HG03521 (cell line): ENCODE measurements around the gene OR2AE1.

ENCODE experiments used
- ATAC-seq: cut with Tn5 transposase; IDR thresholded peaks from one replicate; pipeline ENCODE4 v1.9.1; 2021; ENCODE audit warnings: mild to moderate bottlenecking, moderate library complexity; ENCODE audit not compliant: unreplicated experiment

The OR2AE1 gene

DNA sequence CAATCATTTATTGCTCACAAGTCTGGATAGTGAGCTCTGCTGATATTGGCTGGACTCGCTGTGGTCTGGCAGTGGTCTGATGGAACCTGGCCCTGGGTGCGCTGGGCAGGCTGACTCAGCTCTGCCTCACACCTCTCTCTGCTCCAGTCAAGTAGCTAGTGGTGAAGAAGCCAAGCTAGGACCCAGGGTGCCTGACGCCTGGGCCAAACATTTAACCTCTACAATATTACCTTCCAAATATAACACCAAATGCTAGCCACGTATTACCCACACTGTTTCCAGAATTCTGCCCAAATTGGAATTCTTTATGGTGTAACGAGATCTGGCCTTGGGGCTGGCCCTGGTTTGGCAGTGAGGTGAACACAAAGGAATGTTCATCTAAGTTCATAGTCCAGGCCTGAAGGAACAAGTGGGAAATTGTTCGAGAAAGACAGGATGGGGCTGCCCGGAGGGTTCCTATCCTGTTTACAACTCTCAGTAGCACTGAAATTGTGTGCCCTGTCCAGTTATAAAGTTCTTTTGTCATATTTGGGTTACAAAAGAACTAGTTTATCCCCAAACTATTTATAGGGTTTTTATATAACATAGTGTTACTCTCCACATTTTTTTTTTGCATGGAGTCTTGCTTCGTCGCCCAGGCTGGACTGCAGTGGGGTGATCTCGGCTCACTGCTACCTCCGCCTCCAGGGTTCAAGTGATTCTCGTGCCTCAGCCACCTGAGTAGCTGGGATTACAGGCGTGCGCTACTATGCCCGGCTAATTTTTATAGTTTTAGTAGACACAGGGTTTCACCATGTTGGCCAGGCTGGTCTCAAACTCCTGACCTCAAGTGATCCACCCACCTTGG, 16.3 kb downstream of the OR2AE1 start:
- no peak for ATAC-seq

DNA sequence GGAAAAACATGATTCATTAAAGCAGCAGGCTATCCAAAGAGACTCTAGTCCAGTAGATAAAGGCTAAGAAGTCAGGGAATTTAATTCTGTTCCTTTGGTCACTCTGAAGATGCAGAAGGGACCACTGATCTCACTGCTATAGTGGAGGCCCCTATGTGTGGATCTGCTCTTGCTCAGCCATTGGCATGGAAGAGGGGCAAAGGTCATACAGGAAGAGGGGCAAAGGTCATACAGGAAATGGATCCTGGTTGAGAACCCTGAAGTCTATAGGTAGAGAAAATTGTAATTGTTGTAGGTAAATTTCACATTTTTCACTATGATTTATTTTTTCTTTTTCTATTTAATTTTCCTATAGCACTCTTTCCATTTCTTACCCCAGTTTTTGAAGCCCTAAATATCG, 21.6 kb downstream of the OR2AE1 start:
- ATAC-seq: no peak

DNA sequence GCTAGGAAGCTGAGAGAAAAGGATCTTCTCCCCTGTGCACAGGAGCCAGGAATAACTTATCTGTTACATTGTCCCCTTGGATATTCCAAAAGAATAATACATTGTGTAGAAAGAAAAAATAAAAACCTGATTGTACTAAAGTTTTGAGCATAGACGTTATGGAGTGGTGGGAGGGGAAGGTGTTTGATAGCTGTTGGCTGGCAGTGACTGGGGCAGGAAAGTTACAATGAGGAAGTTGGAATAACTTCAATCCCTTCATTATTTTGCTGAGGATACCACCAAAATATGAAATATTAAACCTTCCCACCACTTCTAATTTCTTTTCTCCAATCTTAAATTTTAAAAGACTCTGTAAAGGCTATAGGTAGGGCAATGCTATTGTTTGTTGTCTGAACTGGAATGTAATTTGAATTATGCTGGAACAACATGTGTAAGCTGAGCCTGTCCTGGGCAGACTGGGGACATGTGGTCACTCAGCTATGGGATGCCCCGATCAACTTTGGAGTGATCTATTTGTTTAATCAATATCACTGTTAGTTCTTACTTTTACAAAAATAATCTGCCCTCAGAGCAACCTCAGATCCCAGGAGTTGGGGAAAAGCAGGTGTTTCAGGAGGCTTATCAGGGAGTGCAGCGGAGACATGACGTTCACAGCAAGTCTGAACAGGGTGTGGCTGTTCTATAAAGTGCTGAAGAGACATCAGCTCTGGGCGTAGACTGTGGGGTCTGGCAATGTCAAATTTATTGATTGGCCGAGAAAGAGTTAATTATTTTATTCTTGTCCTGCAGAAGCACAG, 28.2 kb downstream of the OR2AE1 start:
- ATAC-seq: no peak

DNA sequence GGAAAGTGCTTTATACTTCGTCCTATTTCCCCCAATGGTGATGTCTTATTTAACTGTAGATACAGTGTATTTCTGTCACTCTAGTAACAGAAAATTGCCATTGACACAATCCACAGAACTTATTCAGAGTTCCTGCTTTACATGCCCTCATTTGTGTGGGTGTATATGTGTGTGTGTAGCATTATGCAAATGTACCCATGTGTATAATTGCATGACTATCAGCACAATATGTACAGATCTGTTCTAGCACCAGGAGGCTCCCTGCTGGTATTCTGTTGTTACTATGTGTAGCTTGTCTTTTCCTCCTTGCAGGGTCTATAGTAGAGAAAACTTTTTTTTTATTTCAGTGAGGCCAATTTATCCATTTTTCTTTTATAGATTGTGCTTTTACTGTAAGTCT, 32.5 kb downstream of the OR2AE1 start:
- ATAC-seq: no peak

DNA sequence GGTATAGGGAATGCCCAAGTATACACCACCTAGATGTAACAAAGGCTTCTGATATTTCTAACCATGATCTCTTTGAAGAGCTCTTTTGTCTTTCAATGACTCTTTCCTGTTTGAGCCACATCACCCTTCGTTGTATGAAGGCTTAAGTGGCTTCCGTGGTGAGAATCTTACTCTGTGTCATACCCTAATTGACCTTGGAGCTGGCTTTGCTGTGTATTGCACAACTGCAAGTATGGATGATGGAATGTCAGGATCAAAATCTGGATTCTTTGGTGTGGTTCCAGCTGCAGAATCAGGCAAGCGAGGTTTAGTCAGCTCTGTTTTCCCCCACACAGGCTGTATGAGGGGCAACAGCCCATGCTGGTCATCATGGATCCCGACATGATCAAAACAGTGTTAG, 33.0 kb downstream of the OR2AE1 start:
- ATAC-seq: no peak

DNA sequence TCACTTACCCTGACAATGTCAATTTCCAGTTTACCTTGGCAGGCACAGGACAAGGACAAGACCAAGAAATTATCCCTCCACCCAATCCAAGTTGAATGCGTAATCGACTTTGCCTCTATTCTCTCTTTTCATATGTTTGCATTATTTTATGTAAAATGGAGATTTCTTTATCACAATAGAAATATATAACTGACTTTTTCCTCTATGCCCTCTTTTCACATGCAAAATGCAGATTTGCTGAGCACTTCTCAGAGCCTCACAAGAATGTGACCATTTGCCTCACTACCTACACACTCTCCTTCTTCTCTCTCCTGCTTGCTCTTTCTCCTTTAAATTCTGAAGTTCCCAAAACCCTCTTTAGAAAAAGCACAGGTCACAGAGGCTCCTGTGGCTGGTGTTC, 33.9 kb downstream of the OR2AE1 start:
- no peak for ATAC-seq

DNA sequence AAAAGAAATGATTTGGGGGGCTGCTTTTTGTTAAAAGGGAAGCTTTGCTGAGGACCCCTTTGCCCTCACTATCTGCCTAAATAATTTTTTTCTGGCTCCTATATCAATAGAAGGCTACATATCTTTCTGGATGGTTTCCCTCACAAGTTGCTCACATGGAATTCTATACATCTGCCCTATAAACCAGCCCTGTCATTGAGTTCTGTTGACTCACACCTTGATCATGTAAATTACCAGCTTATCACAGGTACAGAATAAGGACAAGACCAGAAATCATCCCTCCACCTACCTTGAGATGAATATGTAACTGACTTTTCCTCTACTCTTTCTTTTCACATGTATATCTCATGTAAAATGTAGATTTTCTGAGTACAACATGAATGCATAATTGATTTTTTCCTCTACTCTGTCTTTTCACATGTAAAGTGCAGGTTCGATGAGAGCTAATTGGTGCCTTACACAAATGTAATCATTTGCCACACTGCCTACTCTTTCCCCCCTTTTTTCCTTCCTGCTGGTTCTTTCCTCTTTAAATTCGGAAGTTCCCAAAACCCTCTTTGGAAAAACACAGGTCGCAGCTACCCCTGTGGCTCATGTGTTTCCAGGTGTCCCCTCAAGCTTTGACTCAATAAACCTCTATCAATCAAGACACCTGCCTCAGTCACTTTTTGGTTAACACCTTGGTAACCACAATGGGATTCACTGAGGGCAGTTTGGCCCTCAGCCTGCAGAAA, 36.5 kb downstream of the OR2AE1 start:
- no peak for ATAC-seq

DNA sequence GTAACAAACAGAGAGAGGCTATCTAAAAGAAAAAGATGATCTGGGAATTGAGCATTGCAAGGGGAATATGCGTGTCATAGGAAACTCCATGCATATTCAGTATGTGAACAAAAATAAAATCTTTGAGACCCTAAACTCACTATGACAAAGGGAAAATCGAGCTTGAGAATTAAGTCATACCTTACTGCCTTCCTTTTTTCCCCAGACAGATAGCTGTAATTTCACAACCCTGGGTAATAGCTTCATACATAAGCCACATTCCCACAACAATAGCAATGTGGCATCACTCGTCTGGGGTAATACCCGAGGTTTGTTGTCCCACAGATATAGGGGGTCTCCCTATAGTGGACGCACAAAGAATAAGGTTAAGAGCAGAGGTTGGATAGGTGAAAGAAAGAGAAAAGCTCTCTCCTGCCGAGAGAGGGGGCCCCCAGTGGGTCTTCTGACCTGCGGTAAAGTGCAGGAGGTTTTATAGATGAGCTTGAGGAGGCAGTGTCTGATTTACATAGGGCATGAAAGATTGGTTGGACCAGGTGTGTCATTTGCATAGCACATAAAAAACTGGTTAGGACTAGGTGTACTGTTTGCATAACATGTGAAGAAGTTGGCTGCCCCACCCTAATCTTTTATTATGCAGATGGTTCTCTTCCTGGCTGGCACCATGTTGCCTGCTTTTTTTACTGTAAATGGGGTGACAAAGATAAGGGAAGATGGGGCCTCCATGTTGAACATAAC, 37.4 kb downstream of the OR2AE1 start:
- ATAC-seq: no peak

DNA sequence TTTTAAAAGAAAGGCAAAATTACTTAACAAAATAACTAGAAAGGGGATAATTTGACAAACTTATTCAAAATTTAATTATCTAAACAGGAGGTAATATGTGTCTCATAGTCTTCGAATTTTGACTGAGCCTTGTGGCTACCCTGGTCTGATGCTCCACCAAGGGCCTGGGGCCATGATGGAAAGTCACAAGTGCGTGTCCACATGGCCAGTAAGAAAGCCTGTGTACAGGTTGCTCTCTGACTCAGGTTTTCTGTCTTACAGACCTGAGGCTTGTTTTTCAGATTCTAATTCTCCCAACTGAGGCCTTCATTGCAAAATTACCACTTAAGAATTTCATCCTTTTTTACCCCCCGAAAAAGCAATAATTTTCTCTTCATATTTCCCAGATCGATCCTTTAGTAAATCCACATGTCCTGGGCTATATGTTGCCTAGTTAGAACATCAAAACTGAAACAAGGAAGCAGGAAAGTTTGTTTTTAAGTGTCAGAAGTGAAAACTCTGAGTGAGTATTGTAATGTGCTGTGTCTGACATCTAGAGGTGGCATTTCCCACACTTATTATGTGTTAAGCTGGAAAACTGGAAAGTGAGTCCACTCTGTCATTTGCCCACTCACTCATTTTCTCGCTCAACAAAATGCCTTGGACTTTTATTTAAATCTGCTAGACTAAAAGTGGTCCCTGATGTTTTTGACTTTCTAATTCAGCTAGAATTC, 39.0 kb downstream of the OR2AE1 start:
- no peak for ATAC-seq

DNA sequence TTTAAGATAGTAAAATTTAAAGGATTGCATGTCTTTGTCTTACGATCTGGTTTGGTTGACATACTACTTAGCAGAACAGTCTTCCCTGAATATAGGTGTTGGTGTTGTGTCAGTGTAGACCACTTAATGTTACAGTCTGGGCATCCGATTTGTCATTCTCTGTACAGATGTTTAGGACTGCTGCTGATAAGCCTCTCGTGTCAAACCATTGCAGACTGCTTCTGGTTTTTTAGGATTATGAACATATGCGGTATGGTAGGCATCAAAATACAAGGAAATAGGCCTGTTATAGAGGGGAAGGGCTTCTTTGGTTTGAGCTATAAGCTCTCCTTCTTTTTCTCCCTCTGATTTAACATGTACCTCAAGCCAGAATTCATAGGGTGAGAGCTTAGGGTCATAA, 41.6 kb downstream of the OR2AE1 start:
- ATAC-seq: no peak

DNA sequence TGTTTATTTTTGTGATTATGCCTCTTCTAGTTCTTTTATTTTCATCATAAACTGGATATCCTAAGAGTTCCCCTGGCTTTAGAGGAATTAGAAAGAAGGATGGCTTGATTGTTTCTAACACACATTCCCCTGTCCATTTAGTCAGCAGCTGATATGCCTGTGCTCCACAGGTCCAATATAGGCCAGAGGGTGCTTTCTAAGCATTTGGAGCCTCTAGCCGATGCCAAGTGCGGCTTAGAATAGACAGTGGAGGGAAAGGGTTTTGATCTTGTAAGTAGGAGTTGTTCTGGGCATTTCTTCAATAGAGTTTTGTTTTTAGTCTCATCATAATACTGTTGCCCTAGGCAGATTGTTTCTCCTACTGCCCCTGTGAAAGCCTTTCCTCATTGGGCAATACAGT, 42.5 kb downstream of the OR2AE1 start:
- no peak for ATAC-seq

DNA sequence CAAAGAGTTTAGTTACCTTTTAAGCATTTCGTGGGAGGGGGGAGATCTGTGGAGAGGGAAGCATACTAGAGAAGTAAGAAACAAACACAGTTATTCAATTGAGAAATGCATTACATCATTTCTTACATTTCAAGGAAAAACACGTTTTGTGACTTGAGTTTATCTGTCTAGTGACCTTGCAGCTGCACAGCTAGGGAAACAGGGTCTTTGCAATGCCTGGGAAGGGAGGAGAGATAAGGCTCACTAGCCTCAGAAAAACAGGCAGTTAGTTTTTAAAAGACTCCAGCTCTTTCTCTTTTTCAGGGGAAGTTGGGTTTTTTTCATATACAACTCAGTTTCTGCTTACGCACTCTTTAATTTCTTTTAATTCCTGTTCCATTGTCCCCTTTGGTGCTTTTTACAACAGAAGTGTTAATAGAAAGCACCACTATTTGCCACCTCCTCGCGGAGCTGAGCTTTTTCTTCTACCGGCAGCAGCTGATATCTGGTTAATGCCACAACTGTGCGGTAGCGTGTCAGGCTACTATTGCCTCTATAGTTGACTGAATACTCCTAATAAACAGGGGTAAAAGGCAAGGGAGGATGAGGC, 43.5 kb downstream of the OR2AE1 start:
- no peak for ATAC-seq

DNA sequence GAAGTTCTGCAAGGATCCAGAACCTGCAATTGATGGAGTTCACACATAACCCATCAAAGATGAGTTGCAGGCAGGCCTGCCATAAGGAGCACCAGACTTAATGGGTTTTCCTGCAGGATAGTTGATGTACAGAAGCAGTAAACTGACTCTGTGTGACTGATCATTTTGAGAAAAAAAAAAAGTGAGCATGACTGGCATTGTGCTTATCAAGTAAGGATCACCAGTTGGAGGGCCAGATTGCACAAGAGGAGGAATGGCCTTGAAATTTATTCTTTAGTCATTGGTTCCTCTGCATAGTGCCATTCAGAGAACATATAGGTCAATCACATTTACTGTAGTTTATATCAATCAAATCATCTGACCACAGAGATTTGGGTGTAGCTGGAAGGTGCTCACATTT, 45.2 kb downstream of the OR2AE1 start:
- ATAC-seq: no peak

DNA sequence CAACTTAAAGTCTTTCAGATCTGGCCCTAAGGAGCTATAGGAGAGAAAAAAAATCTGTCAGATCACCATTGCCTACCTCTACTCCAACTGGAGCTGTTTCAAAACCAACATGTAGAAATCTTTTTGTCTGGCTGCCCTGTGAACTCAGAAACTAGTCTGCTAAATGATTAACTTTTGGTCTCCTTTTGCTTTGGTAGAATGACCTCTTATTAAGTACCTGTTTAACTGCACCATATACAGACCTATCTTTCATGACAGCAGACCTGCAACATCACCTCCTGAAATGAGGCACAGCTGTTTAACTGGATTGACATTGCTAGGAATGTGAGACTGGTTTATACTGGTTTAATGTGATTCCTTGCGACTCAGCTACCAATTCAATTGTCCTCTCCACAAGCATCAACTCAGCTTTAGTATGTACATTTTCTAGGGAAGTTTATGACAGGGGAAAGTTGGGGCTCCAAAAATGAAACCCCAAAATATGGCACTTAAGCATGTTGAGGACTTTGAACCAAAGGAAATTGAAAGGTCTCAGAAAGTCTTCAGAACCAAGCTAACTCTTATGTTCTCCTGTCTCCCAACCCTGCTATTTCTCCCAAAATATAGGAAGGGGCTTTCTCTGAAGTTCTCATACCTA, 47.2 kb downstream of the OR2AE1 start:
- no peak for ATAC-seq

DNA sequence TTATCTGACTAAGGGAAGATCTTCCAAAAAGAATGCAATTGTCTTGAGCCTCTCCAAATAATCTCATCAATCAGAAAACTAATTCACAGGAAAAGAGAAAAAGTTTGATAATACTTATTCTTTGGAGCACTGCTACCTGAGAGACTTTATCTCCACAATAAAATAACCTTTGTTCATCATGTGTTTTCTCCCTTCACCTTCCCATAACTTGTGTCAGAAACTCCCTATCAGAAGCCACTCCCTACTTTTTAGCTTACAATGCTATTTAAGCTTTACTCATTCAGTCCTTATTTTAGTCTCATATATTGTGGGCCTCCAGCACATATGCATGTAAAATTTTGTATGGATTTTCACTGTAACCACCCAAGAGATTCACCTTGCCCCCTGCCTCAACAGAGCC, 48.0 kb downstream of the OR2AE1 start:
- ATAC-seq: no peak

DNA sequence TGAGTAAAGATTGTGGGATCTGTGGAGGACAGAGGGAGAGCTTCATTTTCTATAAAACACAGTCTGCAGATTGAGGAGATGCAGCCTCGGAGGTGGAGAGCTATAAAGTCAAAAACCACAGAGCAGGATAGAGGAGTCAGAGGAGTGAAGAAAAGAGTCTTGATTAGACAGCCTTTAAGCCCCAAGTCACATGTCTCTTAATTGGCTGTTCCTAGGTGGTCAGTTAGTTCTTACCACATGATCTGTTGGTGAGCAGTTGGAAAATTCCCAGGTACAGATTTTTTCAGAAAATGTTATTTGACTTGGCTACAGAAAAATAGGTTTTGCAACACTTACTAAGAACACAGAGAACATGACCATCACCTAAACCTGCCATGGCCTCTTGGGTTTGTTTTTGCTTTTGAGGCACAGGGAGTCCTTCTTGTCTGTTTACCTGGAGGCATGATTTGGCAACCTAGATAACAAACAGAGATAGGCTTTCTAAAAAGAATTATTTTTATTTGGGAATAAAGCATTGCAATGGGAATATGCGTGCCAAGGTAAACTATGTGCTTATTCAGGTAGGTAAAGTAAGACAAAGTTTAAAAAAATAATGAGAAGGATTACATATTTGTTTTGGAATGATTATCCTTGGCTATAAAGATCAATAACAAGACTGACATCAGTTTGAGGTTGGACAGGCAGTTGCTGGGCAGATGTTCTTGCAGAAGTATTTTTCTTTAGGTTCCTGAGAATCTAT, 49.6 kb downstream of the OR2AE1 start:
- ATAC-seq: no peak
